GM21737 (cell line): Measurements from ENCODE around the gene DNAAF5.

Experiments used
- ATAC-seq: cut with Tn5 transposase; IDR thresholded peaks from one replicate; pipeline ENCODE4 v1.9.1; 2021; ENCODE audit warnings: mild to moderate bottlenecking, moderate library complexity; ENCODE audit not compliant: unreplicated experiment

The DNAAF5 gene

GRCh38 chr7:763762-764161 is 37.3 kb downstream of the DNAAF5 start:
- ATAC-seq = no peak

DNA sequence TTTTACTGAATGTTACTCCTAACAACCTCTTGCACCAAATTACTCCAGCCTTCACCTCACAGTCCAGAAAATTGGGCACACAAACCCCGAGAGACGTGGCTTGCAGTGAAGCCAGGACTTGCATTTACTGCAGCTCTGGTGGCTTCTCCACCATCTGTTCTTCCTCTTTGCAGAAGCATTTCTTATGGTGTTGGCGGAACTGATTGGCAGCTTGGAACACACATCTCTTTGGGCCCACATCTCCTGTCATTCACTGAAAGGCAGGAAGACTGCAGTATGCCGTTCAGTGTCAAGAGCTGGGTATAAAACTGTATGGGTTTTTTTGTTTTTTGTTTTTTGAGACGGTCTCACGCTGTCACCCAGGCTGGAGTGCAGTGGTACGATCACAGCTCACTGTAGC is 38.9 kb downstream of the DNAAF5 start:
- no peak for ATAC-seq

DNA sequence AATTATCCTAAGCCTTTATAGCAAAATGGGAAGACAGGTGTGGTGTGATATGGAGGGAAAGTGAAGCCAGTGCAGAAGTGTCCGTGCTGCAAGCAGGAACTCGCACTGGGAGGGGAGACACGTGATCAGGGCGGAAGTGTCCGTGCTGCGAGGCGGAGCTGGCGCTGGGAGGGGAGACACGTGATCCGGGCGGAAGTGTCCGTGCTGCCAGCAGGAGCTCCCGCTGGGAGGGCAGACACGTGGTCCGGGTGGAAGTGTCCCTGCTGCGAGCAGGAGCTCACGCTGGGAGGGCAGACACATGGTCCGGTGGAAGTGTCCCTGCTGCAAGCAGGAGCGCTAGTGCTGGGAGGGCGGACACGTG is 41.1 kb downstream of the DNAAF5 start:
- ATAC-seq = no peak

DNA sequence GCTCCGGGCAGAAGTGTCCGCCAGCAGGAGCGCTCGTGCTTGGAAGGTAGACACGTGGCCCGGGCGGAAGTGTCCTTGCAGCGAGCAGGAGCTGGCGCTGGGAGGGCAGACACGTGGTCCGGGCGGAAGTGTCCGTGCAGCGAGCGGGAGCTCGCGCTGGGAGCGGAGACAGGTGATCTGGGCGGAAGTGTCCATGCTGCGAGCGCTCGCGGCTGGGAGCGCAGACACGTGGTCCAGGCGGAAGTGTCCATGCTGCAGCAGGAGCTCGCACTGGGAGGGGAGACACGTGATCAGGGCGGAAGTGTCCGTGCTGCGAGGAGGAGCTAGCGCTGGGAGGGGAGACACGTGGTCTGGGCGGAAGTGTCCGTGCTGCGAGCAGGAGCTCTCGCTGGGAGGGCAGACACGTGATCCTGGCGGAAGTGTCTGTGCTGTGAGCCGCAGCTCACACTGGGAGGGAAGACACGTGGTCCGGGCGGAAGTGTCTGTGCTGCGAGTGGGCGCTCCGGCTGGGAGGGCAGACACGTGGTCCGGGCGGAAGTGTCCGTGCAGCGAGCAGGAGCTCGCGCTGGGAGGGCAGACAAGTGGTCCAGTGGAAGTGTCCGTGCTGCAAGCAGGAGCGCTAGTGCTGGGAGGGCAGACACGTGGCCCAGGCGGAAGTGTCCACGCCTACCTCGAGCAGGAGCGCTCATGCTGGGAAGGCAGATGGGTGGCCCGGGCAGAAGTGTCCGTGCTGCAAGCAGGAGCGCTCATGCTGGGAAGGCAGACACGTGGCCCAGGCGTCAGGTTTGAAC is 41.6 kb downstream of the DNAAF5 start:
- no peak for ATAC-seq

DNA sequence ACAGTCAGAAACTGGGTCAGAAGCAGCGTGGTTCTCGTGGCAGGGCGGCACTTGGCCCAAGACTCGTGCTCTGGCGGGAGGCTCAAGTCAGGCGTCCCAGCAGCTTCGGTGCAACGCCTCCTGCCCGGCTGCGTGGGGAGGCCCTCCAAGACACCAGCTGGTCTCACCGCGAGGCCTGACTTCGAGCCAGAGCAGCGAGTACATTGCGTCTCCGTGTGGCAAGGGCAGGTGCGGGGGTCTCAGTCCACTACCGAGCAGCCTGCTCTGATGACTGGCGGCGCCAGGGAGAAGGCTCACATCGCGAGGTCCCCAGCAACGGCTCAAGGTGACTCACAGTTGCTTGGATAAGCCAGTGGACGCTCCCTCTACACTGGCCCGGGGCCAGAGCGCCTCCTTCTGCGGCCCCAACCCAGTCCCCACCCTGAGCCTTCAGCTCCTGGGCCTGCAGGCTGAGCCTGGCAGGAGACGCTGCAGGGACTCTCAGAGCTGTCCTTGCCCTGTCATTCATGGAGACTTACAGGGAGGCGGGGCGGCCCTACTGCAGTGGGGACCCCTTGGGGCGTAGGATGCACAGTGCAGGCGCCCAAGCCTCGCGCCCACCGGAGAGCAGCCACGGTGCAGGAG is 42.5 kb downstream of the DNAAF5 start:
- no peak for ATAC-seq

DNA sequence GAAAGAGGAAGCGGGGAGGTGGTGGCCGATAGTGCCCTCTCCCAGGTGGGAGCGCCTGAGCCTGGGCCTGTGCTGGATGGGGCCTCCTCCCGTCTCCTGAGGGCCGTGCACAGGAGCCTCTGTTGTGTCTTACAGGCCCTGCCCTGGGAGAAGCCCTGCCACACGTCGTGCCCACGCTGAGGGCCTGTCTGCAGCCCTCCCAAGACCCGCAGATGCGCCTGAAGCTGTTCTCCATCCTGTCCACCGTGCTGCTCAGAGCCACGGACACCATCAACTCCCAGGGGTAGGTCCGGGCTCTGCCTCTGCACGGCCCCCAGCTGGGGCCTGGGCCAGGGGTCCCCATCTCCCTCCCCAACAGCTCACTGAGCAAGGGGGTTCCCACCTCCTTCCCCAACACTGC is 43.8 kb downstream of the DNAAF5 start:
- ATAC-seq = no peak

DNA sequence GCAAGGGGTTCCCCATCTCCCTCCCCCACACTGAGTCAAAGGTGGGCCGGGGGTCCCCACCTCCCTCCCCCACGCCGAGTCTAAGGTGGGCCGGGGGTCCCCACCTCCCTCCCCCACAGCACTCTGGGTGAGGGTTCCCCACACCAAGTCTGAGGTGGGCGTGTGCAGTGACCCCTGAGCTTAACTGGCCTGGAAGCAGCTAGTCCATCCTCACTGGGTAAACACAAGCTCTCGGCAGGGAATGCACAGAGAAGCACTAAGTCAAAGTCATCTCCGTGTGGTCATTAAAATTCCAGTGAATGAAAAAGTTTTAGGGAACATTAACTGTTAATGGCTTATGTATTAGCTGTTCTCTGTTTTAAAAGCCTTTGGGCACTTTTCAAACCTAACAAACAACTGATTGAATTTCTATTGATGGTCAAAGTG is 44.3 kb downstream of the DNAAF5 start:
- no peak for ATAC-seq

GRCh38 chr7:771234-772004 is 44.9 kb downstream of the DNAAF5 start:
- no peak for ATAC-seq

- no peak for ATAC-seq
Measured at GRCh38 chr7:772005-772294, 45.5 kb downstream of the DNAAF5 start.

- no peak for ATAC-seq
Measured at GRCh38 chr7:772392-772791, 45.9 kb downstream of the DNAAF5 start.

GRCh38 chr7:772861-773621 is 46.5 kb downstream of the DNAAF5 start:
- no peak for ATAC-seq

DNA sequence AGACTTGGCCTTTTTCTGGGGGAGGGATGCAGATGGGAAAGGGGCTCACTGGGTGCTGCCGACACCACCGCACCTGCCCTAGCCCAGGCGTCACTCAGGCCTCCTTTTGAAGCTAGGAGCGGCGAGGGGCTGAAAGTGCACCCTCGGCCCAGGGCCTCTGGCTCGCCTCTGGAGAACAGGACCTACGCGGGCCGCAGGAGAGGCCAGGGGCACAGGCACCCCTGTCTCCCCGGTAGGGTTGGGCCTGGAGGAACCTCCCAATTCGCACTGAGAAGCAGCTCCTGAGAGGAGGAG is 47.1 kb downstream of the DNAAF5 start:
- ATAC-seq = no peak

GRCh38 chr7:774161-775109 is 47.9 kb downstream of the DNAAF5 start:
- ATAC-seq = peak; percentile 59

GRCh38 chr7:776381-776780 is 49.9 kb downstream of the DNAAF5 start:
- no peak for ATAC-seq

- ATAC-seq = no peak
Measured at GRCh38 chr7:776992-777727, 50.7 kb downstream of the DNAAF5 start.

GRCh38 chr7:777728-778078 is 51.2 kb downstream of the DNAAF5 start:
- ATAC-seq = no peak

DNA sequence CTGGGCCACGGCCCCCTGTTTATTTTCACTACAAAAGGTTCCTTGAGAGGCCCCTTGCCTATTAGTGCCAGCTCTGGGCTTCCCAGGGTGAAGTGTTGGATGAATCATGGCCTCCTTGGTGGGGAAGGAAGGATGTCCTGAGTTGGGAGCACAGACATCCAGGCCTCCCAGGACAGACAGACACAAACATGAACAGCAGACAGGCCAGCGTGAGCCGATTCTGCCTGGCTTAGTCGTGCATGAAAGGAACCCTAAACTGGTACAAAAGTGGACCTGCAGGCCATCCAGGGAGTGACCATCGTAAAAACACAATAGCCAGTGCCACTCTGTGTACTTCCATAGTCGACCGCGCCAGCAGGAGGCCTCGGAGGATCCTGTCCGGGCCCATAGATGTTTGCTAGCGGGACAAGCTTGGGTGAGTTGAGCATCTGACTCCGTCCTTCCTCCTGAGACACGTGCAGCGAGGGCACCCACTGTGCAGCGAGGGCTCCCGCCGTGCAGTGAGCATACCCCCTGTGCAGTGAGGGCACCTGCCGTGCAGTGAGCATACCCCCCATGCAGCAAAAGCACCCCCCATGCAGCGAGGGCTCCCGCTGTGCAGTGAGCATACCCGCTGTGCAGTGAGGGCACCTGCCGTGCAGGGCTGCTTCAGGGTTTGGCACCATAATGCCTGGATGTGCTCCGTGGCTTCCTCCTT is 51.9 kb downstream of the DNAAF5 start:
- ATAC-seq = no peak

- ATAC-seq = no peak
Measured at GRCh38 chr7:778968-779451, 52.5 kb downstream of the DNAAF5 start.

DNA sequence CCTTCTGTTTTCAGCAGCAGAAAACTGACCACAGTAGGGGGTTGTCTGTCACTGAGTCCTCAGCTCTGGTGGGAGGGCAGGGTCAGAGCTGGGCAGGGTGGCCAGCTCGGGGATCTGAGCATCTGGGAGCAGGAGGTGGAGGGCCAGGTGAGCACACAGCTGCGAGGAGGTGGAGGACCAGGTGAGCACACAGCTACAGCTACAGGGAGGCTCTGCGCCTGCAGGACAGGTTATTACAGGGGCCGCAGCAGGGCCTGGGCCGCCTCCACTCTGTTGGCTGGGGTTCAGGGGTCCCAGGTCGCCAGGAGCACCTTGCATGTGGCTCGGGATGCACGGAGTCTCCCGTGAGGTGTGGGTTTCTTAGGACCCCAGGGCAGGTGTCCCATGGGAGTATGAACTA is 53.0 kb downstream of the DNAAF5 start:
- ATAC-seq = no peak
